SK-N-SH treated with all-trans-retinoic acid at 6 μM for 48 hours (cell line): Measurements from ENCODE around the gene SLC1A6.
"Not testable (repeated sequence)": the region's sequence is repeated elsewhere in the genome, so short reads cannot be mapped to it uniquely, and the experiment has no call there.

Experiments
- ATAC-seq: fragments of 200-7000 bp; cut with Tn5 transposase; 3 replicates; pipeline ENCODE4 v1.9.1; 2020; ENCODE audit warnings: mild to moderate bottlenecking, moderate library complexity
- ARNTL ChIP-seq: fragments of 450-650 bp; formaldehyde crosslinking; IDR thresholded peaks from 2 replicates; pipeline ENCODE4 v1.5.0; 2020; ENCODE audit warnings: low read depth, mild to moderate bottlenecking, moderate library complexity, borderline replicate concordance
- BACH2 ChIP-seq: fragments of 250-450 bp; sonication (Bioruptor Pico); IDR thresholded peaks from 2 replicates; pipeline ENCODE4 v1.9.0; 2021; ENCODE audit warnings: mild to moderate bottlenecking, borderline replicate concordance
- CSDC2 ChIP-seq: fragments of 250-450 bp; sonication (Bioruptor Pico); IDR thresholded peaks from 2 replicates; pipeline ENCODE4 v1.5.0; 2020; ENCODE audit warnings: mild to moderate bottlenecking, moderate library complexity
- ESRRG ChIP-seq: fragments of 250-450 bp; sonication (Bioruptor Pico); IDR thresholded peaks from 2 replicates; pipeline ENCODE4 v1.6.1; 2021; ENCODE audit warnings: mild to moderate bottlenecking
- GLIS3 ChIP-seq: fragments of 250-450 bp; sonication (Bioruptor Pico); IDR thresholded peaks from 2 replicates; pipeline ENCODE4 v1.5.0; 2020; ENCODE audit warnings: mild to moderate bottlenecking, moderate library complexity
- ISL1 ChIP-seq: fragments of 250-450 bp; sonication (Bioruptor Pico); IDR thresholded peaks from 2 replicates; pipeline ENCODE4 v2.1.2; 2022; ENCODE audit warnings: mild to moderate bottlenecking, moderate library complexity
- OSR1 ChIP-seq: fragments of 250-450 bp; sonication (Bioruptor Pico); IDR thresholded peaks from 2 replicates; pipeline ENCODE4 v1.8.0; 2022; ENCODE audit warnings: moderate library complexity, mild to moderate bottlenecking, inconsistent platforms
- PPARA ChIP-seq: fragments of 250-450 bp; sonication (Bioruptor Pico); IDR thresholded peaks from 2 replicates; pipeline ENCODE4 v1.5.0; 2020; ENCODE audit warnings: mild to moderate bottlenecking, borderline replicate concordance
- RARB ChIP-seq: fragments of 250-450 bp; sonication (Bioruptor Pico); IDR thresholded peaks from 2 replicates; pipeline ENCODE4 v1.8.0; 2021; ENCODE audit warnings: mild to moderate bottlenecking, moderate library complexity
- SNAI2 ChIP-seq: fragments of 250-450 bp; sonication (Bioruptor Pico); IDR thresholded peaks from 2 replicates; pipeline ENCODE4 v1.5.0; 2020; ENCODE audit warnings: mild to moderate bottlenecking, moderate library complexity
- TCF4 ChIP-seq: fragments of 250-450 bp; sonication (Bioruptor Pico); IDR thresholded peaks from 2 replicates; pipeline ENCODE4 v1.8.0; 2021; ENCODE audit warnings: mild to moderate bottlenecking, moderate library complexity, borderline replicate concordance
- TOX ChIP-seq: fragments of 250-450 bp; sonication (Bioruptor Pico); IDR thresholded peaks from 2 replicates; pipeline ENCODE4 v1.8.0; 2021; ENCODE audit warnings: mild to moderate bottlenecking, moderate library complexity, borderline replicate concordance
- ZC3H10 ChIP-seq: fragments of 250-450 bp; sonication (Bioruptor Pico); IDR thresholded peaks from 2 replicates; pipeline ENCODE4 v1.5.1; 2021; ENCODE audit warnings: mild to moderate bottlenecking, moderate library complexity
- ZFP30 ChIP-seq: fragments of 450-650 bp; formaldehyde crosslinking; IDR thresholded peaks from 2 replicates; pipeline ENCODE4 v1.5.0; 2022; ENCODE audit warnings: mild to moderate bottlenecking, moderate library complexity
- ZNF565 ChIP-seq: fragments of 450-650 bp; formaldehyde crosslinking; conservative IDR thresholded peaks from 2 replicates; pipeline ENCODE4 v1.5.0; 2020; ENCODE audit warnings: low read depth, mild to moderate bottlenecking, moderate library complexity
- ZNF70 ChIP-seq: fragments of 450-650 bp; formaldehyde crosslinking; IDR thresholded peaks from 2 replicates; pipeline ENCODE4 v1.5.0; 2020; ENCODE audit warnings: mild to moderate bottlenecking, moderate library complexity
- ZNF8 ChIP-seq: fragments of 450-650 bp; formaldehyde crosslinking; IDR thresholded peaks from 2 replicates; pipeline ENCODE4 v1.5.0; 2020; ENCODE audit warnings: mild to moderate bottlenecking, moderate library complexity
- TF ChIP-seq, protein P1 (sequence below): fragments of 250-450 bp; sonication (Bioruptor Pico); IDR thresholded peaks from 2 replicates; pipeline ENCODE4 v1.8.0; 2021; ENCODE audit warnings: low read depth, mild to moderate bottlenecking, moderate library complexity, borderline replicate concordance
- TF ChIP-seq, protein P2 (sequence below): fragments of 250-450 bp; sonication (Bioruptor Pico); IDR thresholded peaks from 2 replicates; pipeline ENCODE4 v1.5.1; 2021; ENCODE audit warnings: mild to moderate bottlenecking, moderate library complexity
- TF ChIP-seq, protein P3 (sequence below): fragments of 250-450 bp; sonication (Bioruptor Pico); IDR thresholded peaks from 2 replicates; pipeline ENCODE4 v1.5.1; 2020; ENCODE audit warnings: low read depth, mild to moderate bottlenecking, moderate library complexity
- TF ChIP-seq, protein P4 (sequence below): fragments of 250-450 bp; sonication (Bioruptor Pico); IDR thresholded peaks from 2 replicates; pipeline ENCODE4 v1.5.0; 2020; ENCODE audit warnings: mild to moderate bottlenecking, moderate library complexity
- TF ChIP-seq, protein P5 (sequence below): fragments of 250-450 bp; sonication (Bioruptor Pico); IDR thresholded peaks from 2 replicates; pipeline ENCODE4 v1.8.0; 2020; ENCODE audit warnings: mild to moderate bottlenecking, moderate library complexity, borderline replicate concordance

The SLC1A6 gene

DNA sequence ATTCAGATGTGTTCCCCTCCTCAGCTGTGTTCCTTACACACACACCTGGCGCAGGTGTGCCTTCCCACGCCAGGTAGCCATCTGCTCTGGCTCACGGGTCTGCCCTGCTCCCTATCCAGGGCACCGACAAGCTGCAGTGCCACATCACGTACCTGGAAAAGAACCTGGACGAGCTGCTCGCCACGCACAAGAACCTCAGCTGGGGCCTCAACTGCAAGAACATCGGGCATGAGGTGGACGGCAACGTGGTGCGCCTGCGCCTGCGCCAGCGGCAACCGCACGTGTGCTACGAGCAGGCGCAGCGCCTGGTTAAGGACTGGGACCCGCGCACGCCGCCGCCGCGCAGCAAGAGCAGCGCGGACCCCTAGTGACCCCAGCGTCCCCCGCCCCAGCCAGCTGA is 43.1 kb upstream of the SLC1A6 start:
- TF ChIP-seq, protein P1, sequence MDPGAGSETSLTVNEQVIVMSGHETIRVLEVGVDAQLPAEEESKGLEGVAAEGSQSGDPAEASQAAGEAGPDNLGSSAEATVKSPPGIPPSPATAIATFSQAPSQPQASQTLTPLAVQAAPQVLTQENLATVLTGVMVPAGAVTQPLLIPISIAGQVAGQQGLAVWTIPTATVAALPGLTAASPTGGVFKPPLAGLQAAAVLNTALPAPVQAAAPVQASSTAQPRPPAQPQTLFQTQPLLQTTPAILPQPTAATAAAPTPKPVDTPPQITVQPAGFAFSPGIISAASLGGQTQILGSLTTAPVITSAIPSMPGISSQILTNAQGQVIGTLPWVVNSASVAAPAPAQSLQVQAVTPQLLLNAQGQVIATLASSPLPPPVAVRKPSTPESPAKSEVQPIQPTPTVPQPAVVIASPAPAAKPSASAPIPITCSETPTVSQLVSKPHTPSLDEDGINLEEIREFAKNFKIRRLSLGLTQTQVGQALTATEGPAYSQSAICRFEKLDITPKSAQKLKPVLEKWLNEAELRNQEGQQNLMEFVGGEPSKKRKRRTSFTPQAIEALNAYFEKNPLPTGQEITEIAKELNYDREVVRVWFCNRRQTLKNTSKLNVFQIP: no peak
- TF ChIP-seq ESRRG (CRISPR knock-in tag) (no peak), PPARA (CRISPR knock-in tag) (no peak), RARB (CRISPR knock-in tag) (no peak), TOX (CRISPR knock-in tag) (no peak), ZNF565 (no peak), ZFP30 (CRISPR knock-in tag) (no peak), OSR1 (CRISPR knock-in tag) (no peak), ZNF70 (no peak), GLIS3 (no peak), ISL1 (CRISPR knock-in tag) (no peak), ZC3H10 (CRISPR knock-in tag) (no peak), SNAI2 (no peak), ZNF8 (CRISPR knock-in tag) (no peak), TCF4 (no peak), ARNTL (CRISPR knock-in tag) (no peak)
- TF ChIP-seq, protein P2, sequence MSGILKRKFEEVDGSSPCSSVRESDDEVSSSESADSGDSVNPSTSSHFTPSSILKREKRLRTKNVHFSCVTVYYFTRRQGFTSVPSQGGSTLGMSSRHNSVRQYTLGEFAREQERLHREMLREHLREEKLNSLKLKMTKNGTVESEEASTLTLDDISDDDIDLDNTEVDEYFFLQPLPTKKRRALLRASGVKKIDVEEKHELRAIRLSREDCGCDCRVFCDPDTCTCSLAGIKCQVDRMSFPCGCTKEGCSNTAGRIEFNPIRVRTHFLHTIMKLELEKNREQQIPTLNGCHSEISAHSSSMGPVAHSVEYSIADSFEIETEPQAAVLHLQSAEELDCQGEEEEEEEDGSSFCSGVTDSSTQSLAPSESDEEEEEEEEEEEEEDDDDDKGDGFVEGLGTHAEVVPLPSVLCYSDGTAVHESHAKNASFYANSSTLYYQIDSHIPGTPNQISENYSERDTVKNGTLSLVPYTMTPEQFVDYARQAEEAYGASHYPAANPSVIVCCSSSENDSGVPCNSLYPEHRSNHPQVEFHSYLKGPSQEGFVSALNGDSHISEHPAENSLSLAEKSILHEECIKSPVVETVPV (CRISPR knock-in tag): no peak
- TF ChIP-seq, protein P3, sequence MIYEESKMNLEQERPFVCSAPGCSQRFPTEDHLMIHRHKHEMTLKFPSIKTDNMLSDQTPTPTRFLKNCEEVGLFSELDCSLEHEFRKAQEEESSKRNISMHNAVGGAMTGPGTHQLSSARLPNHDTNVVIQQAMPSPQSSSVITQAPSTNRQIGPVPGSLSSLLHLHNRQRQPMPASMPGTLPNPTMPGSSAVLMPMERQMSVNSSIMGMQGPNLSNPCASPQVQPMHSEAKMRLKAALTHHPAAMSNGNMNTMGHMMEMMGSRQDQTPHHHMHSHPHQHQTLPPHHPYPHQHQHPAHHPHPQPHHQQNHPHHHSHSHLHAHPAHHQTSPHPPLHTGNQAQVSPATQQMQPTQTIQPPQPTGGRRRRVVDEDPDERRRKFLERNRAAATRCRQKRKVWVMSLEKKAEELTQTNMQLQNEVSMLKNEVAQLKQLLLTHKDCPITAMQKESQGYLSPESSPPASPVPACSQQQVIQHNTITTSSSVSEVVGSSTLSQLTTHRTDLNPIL (CRISPR knock-in tag): no peak
- TF ChIP-seq, protein P4, sequence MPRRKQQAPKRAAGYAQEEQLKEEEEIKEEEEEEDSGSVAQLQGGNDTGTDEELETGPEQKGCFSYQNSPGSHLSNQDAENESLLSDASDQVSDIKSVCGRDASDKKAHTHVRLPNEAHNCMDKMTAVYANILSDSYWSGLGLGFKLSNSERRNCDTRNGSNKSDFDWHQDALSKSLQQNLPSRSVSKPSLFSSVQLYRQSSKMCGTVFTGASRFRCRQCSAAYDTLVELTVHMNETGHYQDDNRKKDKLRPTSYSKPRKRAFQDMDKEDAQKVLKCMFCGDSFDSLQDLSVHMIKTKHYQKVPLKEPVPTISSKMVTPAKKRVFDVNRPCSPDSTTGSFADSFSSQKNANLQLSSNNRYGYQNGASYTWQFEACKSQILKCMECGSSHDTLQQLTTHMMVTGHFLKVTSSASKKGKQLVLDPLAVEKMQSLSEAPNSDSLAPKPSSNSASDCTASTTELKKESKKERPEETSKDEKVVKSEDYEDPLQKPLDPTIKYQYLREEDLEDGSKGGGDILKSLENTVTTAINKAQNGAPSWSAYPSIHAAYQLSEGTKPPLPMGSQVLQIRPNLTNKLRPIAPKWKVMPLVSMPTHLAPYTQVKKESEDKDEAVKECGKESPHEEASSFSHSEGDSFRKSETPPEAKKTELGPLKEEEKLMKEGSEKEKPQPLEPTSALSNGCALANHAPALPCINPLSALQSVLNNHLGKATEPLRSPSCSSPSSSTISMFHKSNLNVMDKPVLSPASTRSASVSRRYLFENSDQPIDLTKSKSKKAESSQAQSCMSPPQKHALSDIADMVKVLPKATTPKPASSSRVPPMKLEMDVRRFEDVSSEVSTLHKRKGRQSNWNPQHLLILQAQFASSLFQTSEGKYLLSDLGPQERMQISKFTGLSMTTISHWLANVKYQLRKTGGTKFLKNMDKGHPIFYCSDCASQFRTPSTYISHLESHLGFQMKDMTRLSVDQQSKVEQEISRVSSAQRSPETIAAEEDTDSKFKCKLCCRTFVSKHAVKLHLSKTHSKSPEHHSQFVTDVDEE (CRISPR knock-in tag): no peak
- TF ChIP-seq, protein P5, sequence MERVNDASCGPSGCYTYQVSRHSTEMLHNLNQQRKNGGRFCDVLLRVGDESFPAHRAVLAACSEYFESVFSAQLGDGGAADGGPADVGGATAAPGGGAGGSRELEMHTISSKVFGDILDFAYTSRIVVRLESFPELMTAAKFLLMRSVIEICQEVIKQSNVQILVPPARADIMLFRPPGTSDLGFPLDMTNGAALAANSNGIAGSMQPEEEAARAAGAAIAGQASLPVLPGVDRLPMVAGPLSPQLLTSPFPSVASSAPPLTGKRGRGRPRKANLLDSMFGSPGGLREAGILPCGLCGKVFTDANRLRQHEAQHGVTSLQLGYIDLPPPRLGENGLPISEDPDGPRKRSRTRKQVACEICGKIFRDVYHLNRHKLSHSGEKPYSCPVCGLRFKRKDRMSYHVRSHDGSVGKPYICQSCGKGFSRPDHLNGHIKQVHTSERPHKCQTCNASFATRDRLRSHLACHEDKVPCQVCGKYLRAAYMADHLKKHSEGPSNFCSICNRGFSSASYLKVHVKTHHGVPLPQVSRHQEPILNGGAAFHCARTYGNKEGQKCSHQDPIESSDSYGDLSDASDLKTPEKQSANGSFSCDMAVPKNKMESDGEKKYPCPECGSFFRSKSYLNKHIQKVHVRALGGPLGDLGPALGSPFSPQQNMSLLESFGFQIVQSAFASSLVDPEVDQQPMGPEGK (CRISPR knock-in tag): no peak
- no peak for ATAC-seq

DNA sequence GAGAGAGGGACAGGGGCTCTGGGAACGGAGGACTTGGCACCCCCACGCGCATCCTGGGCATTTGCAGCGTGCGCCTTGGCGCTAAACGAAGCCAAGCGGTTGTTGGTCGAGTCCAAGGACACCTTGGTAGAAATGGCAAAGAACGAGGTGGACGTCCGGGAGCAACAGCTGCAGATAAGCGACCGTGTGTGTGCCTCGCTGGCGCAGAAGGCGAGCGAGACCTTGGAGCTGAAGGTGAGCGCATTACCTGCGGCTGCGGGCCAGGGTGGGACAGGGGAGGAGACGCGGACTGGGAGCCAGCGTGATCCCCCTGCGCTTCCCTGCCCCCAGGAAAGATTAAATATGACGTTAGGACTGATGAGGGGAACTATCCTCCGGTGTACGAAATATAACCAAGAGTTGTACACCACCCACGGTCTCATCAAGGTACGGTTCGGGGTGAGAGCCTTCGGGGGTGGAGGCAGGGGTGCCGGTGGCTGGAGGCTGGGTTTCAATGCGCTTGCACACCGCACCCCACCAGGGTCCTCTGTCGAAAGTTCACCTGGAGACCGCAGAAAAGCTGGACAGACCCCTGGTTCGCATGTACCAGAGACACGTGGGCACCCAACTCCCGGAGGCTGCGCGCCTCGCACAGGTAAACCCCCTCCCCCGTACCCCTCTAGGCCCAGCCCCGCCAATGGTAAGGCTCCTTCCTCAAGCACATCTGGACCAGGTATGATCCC is 41.8 kb upstream of the SLC1A6 start:
- TF ChIP-seq, protein P1: no peak
- TF ChIP-seq ZNF8 (CRISPR knock-in tag) (no peak), SNAI2 (no peak), TCF4 (no peak), BACH2 (CRISPR knock-in tag) (no peak), CSDC2 (CRISPR knock-in tag) (no peak)
- ATAC-seq: no peak

DNA sequence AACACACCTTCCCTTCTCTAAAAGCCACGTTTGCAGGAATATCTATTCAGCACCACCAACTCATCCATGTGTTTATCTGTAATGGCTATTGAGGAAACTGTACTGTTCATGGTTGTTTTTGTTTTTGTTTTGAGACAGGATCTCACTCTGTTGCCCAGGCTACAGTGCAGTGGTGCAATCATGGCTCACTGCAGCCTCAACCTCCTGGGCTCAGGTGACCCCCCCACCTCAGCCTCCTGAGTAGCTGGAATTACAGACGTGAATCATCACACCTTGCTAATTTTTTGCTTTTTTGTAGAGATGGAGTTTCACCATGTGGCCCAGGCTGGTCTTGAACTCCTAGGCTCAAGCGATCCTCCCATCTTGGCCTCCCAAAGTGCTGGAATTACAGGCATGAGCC is 39.2 kb upstream of the SLC1A6 start:
- ATAC-seq: not testable (repeated sequence)
